Skin of body (tissue), 2 donors: ENCODE data around the gene HTR7. TPM values are rescaled to one million over a fixed set of nuclear protein-coding genes. Genes with fewer than 3 reads are reported as not detected.
"Not testable (repeated sequence)": the region's sequence is repeated elsewhere in the genome, so short reads cannot be mapped to it uniquely, and the experiment has no call there.

ENCODE experiments used
- DNase-seq: peaks from one replicate; lab custom pipeline; 2025; lab: John Stamatoyannopoulos, UW
- total RNA-seq: library from RNA; depleted of rRNA; stranded (reverse); fragments of >200 nt; gene quantifications from one replicate; pipeline ENCODE4 v1.2.3, GENCODE V29; 2014

HTR7 gene
- 0.30 TPM for total RNA-seq

GRCh38 chr10:90857635-90858460, at the start of gene HTR7:
HTR7 (minus strand) TSS chr10:90858039; CDS start chr10:90857671, 368 bp downstream.
- no peak for DNase-seq

- DNase-seq = no peak
Measured at GRCh38 chr10:90906596-90906995, 48.8 kb upstream of the HTR7 start.

GRCh38 chr10:90905925-90906324, 48.1 kb upstream of the HTR7 start:
- DNase-seq = no peak

GRCh38 chr10:90896916-90897315, 39.1 kb upstream of the HTR7 start:
- not testable (repeated sequence) for DNase-seq

GRCh38 chr10:90893190-90893589, 35.4 kb upstream of the HTR7 start:
- no peak for DNase-seq

GRCh38 chr10:90890347-90890746, 32.5 kb upstream of the HTR7 start:
- no peak for DNase-seq

GRCh38 chr10:90889636-90890035, 31.8 kb upstream of the HTR7 start:
- DNase-seq = no peak

- no peak for DNase-seq
Measured at GRCh38 chr10:90888387-90888786, 30.5 kb upstream of the HTR7 start.

GRCh38 chr10:90887555-90887954, 29.7 kb upstream of the HTR7 start:
- no peak for DNase-seq

GRCh38 chr10:90885176-90885575, 27.3 kb upstream of the HTR7 start:
- no peak for DNase-seq

- no peak for DNase-seq
Measured at GRCh38 chr10:90884431-90884830, 26.6 kb upstream of the HTR7 start.

GRCh38 chr10:90880059-90880719, 22.4 kb upstream of the HTR7 start:
- peak; percentile 16 for DNase-seq

- DNase-seq = no peak
Measured at GRCh38 chr10:90879062-90879461, 21.2 kb upstream of the HTR7 start.

GRCh38 chr10:90872648-90873020, 14.8 kb upstream of the HTR7 start:
- no peak for DNase-seq

- DNase-seq = peak; percentile 77
Measured at GRCh38 chr10:90871766-90872647, 14.2 kb upstream of the HTR7 start, which contains the start of gene RPP30. RPP30 (plus strand) TSS chr10:90871974; CDS start chr10:90871987, 13 bp downstream.

- peak; percentile 86 for DNase-seq
Measured at GRCh38 chr10:90871279-90871765, 13.5 kb upstream of the HTR7 start.

- no peak for DNase-seq
Measured at GRCh38 chr10:90866050-90866598, 8.3 kb upstream of the HTR7 start.

GRCh38 chr10:90865401-90865800, 7.6 kb upstream of the HTR7 start:
- DNase-seq = peak; percentile 9

GRCh38 chr10:90862908-90863514, 5.2 kb upstream of the HTR7 start:
- peak; percentile 13 for DNase-seq

GRCh38 chr10:90860790-90861189, 3.0 kb upstream of the HTR7 start:
- no peak for DNase-seq

GRCh38 chr10:90859321-90859751, 1.5 kb upstream of the HTR7 start:
- DNase-seq = no peak
